Activated CD8-positive, alpha-beta memory T cell treated with anti-CD3 and anti-CD28 coated beads, Interleukin-2, amount 50 U/mL, for 1 hour (primary cell): Measurements from ENCODE around the gene PCDHGB1.
"Not testable (repeated sequence)": the region's sequence is repeated elsewhere in the genome, so short reads cannot be mapped to it uniquely, and the experiment has no call there.

Experiments
- DNase-seq: peaks from one replicate; pipeline ENCODE4 v3.0.0-alpha.2; 2020; ENCODE audit errors: extremely low read depth

Gene PCDHGB1

DNA sequence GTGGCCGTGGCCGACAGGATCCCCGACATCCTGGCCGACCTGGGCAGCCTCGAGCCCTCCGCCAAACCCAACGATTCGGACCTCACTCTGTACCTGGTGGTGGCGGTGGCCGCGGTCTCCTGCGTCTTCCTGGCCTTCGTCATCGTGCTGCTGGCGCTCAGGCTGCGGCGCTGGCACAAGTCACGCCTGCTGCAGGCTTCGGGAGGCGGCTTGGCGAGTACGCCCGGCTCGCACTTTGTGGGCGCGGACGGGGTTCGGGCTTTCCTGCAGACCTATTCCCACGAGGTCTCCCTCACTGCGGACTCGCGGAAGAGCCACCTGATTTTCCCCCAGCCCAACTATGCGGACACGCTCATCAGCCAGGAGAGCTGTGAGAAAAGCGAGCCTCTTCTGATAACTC is 3.9 kb upstream of the PCDHGB1 start:
- DNase-seq: not testable (repeated sequence)

DNA sequence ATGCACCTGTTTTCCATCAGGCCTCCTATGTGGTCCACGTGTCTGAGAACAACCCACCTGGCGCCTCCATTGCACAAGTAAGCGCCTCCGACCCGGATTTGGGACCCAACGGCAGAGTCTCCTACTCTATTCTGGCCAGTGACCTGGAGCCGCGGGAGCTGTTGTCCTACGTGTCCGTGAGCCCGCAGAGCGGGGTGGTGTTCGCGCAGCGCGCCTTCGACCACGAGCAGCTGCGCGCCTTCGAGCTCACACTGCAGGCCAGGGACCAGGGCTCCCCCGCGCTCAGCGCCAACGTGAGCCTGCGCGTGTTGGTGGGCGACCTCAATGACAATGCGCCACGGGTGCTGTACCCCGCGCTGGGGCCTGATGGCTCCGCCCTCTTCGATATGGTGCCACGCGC is 1.7 kb downstream of the PCDHGB1 start:
- no peak for DNase-seq

DNA sequence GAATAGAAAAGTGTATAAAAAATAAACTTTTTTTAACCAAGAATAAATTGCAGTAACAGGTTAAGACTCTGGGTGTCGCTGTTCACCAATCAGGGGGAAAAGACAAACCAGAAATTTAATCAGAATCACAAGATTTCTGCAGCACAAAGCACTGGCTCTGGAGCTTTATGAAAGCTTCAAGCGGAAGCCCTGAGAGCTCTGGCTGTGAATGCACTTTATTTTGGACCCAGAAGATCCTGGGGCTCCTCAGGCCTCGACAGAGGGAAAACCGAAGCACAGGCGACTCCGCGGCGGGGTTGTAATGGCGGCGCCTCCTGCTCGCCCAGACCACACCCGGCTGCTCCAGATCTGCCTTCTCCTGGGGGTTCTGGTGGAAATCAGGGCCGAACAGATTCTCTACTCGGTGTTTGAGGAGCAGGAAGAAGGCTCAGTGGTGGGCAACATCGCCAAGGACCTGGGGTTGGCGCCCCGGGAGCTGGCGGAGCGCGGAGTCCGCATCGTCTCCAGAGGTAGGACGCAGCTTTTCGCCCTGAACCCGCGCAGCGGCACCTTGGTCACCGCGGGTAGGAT is 5.1 kb downstream of the PCDHGB1 start, which contains the start of gene PCDHGA4:
Gene PCDHGA4, plus strand, starts transcription at position 122 of the 570 bp plus-strand sequence. Its CDS starts 87 bp downstream, at position 209.
- DNase-seq: no peak

- DNase-seq: no peak
Measured at GRCh38 chr5:141355641-141356040, 5.7 kb downstream of the PCDHGB1 start.

- no peak for DNase-seq
Measured at GRCh38 chr5:141356133-141356532, 6.2 kb downstream of the PCDHGB1 start.

DNA sequence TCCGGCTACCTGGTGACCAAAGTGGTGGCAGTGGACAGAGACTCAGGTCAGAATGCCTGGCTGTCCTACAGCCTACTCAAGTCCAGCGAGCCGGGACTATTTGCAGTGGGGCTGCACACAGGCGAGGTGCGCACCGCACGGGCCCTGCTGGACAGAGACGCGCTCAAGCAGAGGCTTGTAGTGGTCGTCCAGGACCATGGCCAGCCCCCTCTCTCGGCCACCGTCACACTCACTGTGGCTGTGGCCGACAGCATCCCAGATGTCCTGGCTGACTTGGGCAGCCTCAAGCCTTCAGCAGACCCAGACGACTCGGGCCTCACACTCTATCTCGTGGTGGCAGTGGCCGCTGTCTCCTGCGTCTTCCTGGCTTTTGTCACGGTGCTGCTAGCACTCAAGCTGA is 7.1 kb downstream of the PCDHGB1 start:
- DNase-seq: no peak

DNA sequence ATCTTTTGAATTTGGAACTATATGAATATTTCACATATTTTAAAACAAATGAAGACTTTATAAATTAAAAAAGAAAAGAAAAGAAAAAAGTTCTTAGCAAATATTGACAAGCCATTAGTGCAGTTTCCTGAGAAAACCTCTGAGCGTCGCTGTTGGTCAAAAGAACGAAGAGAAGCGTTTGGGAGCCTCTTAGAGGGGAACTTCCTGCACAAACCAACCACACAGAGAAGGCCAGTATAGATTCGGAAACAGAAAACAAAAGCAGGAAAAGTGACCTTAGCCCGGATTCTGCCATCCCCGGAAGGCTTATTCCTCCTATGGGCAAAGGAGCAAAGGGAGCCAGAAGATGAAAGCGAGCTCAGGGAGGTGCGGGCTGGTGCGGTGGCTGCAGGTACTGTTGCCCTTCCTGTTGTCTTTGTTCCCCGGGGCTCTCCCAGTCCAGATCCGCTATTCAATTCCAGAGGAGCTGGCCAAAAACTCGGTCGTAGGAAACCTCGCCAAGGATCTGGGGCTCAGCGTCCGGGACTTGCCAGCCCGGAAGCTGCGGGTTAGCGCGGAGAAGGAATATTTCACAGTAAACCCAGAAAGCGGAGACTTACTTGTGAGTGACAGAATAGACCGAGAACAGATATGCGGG is 10.0 kb downstream of the PCDHGB1 start, which contains the start of gene PCDHGB2:
Gene PCDHGB2, plus strand, starts transcription at position 205 of the 637 bp plus-strand sequence. Its CDS starts 142 bp downstream, at position 347.
- DNase-seq: no peak

GRCh38 chr5:141360685-141361084 is 10.8 kb downstream of the PCDHGB1 start:
- DNase-seq: no peak

DNA sequence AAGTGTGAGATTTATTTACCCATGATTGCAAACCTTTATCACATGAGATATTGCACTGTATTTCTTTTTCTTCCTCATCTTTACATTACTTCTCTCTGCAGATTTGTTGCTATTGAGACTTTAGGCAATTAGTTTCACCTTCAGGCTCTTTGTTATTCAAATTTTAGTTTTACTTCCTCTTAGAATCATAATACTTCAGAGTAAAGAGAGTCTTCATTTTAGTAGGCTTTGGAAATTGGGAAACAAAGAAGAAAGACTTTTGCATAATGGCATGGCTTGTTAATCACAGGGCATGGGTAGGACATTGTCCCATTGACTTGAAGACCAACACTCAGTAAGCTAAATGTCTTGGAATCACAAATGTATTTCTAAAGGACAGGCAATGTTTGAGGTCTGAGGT is 12.8 kb downstream of the PCDHGB1 start:
- no peak for DNase-seq

- no peak for DNase-seq
Measured at GRCh38 chr5:141363952-141364660, 14.2 kb downstream of the PCDHGB1 start, which contains the start of gene PCDHGA5. PCDHGA5 (plus strand) TSS chr5:141364162; CDS start chr5:141364331, 169 bp downstream.

- no peak for DNase-seq
Measured at GRCh38 chr5:141366016-141366896, 16.4 kb downstream of the PCDHGB1 start.

- DNase-seq: no peak
Measured at GRCh38 chr5:141369994-141370848, 20.3 kb downstream of the PCDHGB1 start, which contains the start of gene PCDHGB3. PCDHGB3 (plus strand) TSS chr5:141370242; CDS start chr5:141370395, 153 bp downstream.

DNA sequence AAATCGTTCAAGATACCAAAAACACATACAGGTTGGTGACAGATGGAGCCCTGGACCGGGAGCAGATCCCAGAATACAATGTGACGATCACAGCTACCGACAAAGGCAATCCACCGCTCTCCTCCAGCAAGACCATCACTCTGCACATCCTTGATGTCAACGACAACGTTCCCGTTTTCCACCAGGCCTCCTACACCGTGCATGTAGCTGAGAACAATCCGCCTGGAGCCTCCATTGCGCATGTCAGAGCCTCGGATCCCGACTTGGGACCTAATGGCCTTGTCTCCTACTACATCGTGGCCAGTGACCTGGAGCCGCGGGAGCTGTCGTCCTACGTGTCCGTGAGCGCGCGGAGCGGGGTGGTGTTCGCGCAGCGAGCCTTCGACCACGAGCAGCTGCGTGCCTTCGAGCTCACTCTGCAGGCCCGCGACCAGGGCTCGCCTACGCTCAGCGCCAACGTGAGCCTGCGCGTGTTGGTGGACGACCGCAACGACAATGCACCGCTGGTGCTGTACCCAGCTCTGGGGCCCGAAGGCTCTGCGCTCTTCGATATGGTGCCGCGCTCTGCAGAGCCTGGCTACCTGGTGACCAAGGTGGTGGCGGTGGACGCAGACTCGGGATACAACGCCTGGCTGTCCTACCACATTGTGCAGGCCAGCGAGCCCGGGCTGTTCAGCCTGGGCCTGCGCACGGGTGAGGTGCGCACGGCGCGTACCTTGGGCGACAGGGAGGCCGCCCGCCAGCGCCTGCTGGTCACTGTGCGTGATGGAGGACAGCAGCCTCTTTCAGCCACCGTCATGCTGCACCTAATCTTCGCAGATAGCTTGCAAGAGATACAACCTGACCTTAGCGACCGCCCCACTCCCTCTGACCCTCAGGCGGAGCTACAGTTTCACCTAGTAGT is 21.9 kb downstream of the PCDHGB1 start:
- no peak for DNase-seq

GRCh38 chr5:141373673-141374317 is 23.9 kb downstream of the PCDHGB1 start, which contains the start of gene PCDHGA6:
PCDHGA6 (plus strand) TSS chr5:141373891; CDS start chr5:141374084, 193 bp downstream.
- no peak for DNase-seq

DNA sequence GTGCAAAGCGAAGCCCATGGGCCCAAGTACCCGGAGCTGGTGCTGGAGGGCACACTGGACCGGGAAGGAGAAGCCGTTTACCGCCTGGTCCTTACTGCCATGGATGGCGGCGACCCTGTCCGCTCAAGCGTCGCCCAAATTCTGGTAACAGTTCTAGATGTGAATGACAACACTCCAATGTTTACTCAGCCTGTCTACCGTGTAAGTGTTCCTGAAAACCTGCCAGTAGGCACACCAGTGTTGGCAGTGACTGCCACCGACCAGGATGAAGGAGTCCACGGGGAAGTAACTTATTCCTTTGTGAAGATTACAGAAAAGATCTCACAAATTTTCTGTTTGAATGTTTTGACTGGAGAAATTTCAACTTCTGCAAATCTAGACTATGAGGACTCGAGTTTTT is 24.7 kb downstream of the PCDHGB1 start:
- no peak for DNase-seq

GRCh38 chr5:141375444-141376155 is 25.7 kb downstream of the PCDHGB1 start:
- DNase-seq: not testable (repeated sequence)

DNA sequence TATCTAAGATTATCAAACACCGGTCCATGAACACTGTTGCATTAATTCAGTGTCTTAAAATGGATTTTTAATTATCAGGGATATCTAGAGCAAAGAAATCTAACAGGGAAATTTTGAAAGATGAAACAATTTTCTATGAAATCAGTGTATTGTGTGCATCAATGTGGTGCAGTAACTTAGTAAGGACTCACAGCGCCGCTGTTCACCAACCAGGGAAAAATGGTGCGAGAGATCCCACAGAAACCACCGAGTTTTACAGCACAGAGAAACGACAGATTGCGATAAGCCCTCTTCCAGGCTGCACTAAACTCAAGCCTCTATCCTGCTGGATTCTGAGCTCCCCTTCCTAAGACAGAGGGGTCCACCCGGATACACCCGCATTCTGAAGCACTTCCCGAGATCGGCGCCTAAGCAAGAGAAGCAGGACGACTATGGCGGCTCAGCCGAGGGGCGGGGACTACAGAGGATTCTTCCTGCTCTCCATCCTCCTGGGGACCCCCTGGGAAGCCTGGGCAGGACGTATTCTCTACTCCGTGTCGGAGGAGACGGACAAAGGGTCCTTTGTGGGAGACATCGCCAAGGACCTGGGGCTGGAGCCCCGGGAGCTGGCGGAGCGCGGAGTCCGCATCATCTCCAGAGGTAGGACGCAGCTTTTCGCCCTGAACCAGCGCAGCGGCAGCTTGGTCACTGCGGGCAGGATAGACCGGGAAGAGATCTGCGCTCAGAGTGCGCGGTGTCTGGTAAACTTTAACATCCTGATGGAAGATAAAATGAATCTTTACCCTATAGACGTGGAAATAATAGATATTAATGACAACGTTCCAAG is 32.8 kb downstream of the PCDHGB1 start, which contains the start of gene PCDHGA7:
Gene PCDHGA7, plus strand, starts transcription at position 274 of the 826 bp plus-strand sequence. Its CDS starts 158 bp downstream, at position 432.
- DNase-seq: no peak
